NCI-H2029 treated with DMSO at 0.1 percent for 48 hours (cell line): ENCODE results near the gene IRAK3.
A peak's percentile ranks its signal among the peaks of the same experiment; 100 is the strongest.
"Not testable (repeated sequence)": the region's sequence is repeated elsewhere in the genome, so short reads cannot be mapped to it uniquely, and the experiment has no call there.

Experiments
- DNase-seq: peaks from one replicate; lab custom pipeline; 2025; lab: John Stamatoyannopoulos, UW

Gene IRAK3

DNA sequence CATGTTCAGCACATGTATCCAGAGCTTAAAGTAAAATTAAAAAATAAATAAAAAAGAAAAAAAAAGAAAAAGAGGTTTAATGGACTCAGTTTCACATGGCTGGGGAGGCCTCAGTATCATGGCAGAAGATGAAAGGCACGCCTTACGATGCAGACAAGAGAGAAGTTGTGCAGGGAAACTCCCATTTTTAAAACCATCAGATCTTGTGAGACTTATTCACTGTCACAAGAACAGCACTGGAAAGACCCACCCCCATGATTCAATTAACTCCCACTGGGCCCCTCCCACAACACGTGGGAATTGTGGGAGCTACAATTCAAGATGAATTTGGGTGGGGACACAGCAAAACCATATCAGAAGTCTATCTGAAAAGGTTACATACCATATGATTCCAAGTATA, 24.0 kb downstream of the IRAK3 start:
- not testable (repeated sequence) for DNase-seq

DNA sequence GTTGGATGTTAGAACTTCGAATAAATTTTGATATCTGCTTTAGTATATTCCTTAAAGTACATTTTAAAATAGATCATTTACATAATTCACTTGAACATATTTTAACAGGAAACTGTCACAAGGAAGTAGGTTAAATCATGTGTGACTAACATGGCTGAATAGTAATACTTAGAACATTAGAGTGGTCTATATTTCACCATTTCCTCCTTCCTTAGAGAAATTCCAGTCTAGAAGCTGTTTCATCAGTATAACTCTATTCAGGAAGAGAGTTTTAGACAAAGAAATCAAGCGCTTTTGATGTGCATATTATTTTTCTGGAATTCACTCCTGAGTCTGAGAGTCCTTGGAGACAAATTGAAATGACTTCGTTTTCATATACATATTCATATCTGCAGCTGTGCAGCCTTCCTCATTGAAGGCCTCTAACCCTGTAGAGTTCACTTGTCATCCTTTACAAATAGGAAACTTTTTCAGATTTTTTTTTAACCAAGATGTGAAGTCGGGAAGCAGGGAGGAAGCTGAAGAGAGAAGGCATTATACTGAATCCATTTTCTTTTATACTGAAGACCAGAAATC, 28.4 kb downstream of the IRAK3 start:
- no peak for DNase-seq

DNA sequence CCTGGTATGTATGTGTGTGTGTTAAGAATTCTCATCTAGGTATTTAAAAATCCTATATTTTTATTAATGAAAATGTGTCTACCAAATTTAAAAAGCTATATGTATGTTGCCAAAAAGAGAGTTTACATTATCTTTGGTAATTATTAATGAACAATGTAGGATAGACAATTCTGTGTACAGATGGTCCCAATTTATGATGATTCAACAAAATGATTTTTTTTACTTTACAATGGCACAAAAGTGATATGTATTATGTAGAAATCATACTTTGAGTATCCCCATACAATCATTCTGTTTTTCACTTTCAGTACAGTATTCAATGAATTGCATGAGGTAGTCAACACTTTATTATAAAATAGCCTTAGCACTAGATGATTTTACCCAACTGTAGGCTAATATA, 39.4 kb downstream of the IRAK3 start:
- no peak for DNase-seq

DNA sequence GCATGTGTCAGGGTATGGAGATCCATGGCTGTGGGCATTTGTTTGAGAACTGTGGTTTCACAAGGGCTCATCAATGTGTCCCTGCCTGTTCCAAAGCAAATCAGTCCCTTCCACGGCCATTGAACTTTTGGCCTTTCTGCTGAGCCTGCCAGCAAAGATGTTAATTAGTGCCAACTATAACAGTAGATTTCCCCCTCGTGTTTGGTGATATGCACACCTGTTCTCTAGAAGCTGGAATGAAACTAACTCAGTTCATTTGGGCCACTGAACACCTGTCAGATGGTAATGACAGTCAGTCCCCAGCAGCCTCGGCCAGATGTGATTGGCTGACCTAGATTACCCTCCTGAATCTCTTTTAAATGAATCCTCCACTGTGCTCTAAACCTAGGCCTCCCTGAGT, 43.2 kb downstream of the IRAK3 start:
- peak; percentile 56 for DNase-seq

DNA sequence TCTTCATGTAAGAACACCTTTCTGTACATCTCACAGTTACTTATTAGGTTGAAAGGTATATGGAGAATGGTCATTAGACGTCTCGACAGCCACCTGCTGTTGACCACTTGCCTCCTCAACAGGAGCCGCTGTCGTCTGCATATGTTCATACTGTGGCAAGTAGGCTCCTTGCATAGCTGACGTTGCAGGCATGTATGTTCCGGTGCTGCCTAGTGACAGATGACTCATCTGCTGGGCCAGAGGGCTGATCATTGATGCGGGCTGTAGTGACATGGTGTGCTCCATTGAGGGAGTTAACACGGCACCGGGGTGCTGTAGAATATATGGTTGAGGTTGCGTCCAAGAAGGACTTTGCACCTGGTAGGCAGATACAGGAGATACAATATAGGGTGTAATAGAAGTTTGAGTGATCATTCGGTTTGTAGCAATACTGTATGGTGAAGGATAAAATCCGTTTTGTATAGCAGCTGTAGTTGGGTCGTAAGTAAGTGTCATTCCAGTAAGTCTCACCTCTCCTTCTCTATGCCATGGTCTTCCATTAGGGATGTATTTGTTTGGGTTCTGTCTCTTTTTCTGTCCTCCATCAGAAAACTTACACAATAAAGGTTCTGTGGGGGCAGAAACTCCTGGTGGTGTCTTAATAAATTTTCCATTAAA, 45.2 kb downstream of the IRAK3 start:
- DNase-seq: peak; percentile 27

DNA sequence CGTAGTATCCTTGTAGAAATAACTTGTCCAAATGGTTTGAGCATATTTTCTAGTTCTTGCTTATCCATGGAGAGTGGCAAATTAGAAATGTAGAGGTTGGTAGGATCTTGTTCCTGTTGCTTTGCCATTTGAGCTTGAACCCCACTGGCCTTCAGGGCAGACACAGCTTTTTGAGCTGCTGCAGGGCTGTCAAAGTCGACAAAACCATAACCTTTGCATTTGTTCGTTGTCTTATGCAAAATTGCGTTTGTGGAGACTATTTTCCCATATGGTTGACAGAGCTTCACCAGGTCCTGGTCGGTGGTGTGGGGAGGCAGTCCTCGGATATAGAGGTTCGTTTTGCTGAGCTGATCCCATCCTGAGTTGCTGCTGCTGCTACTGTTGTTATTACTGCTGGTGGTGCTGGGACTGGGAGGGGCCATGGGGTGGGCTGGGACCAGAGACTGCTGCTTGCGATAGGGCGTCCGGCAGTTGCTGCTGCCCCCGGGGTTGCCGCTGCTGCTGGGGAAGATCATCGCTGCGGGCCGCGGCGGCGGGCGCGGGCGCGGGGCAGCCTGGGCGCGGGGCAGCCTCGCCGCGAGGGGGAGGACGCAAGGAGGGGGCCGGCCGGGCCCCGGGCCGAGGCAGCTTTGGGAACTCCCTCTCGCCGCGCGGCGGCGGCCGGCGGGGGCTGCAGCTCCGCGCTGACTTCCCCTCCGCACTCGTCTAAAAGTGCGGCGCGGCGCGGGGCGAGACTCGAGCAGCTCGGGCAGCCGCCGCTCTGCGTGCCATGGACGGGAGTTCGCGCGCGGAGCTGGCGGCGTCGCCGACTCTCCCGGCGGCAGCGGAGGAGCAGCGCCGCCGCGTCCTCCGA, 46.0 kb downstream of the IRAK3 start:
- peak; percentile 3 for DNase-seq

DNA sequence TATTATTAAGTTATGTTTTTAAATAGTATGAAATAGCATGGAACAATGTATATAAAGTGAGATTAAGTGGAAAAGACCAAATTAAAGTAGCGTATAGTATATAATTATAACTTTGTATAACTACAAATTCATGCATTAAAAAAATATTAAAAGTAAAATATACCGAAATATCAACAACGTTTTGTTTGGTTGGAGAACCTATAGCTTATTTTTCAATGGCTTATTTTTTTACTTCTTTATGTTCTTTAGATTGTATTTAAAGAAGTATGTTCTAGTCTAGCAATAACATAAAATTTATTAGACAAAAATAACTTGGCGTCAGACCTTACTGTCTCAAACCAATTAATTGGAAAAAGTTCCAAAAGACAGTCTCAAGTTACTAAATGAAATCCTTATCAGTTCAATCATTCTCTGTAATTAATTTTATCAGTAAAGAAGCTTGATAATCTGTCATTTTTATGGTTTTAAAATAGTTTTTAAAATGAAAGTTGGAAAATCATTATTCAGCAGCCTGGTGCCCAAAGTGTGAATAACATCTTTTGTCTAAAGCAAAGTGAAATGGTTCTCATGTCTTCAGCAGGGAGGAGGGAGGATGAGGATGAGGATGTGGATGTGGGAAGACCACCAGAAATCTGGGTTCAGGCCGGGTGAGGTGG, 46.7 kb downstream of the IRAK3 start:
- no peak for DNase-seq

DNA sequence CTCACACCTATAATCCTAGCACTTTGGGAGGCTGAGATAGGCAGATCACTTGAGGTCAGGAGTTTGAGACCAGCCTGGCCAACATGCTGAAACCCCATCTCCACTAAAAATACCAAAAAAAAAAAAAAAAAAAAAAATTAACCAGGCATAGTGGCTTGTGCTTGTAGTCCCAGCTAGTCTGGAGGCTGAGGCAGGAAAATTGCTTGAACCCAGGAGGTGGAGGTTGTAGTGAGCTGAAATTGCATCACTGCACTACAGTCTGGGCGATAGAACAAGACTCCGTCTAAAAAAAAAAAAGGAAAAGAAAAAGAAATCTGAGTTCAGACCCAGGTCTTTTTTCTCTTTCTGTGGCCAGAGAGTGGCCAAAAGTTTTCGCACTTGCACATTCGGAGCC, 47.3 kb downstream of the IRAK3 start:
- DNase-seq: not testable (repeated sequence)

DNA sequence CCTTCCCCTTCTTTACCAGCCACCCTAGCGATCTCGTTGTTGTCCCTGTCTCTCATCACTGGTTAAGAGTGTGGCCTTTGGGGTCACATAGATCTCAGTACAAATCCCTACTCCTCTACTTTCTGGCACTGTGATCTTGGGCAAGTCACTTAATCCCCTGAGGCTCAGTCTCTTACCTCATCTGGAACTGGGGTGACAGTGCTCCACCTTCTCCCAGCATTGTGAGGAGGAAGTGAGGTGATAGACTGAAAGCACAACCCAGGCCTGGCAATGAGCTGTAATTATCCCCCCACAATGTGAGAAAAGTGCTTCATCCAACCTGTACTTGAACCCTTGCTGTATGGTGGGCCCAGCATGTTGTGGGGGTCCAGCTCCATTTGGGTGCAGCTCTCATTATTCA, 48.0 kb downstream of the IRAK3 start:
- DNase-seq: no peak

DNA sequence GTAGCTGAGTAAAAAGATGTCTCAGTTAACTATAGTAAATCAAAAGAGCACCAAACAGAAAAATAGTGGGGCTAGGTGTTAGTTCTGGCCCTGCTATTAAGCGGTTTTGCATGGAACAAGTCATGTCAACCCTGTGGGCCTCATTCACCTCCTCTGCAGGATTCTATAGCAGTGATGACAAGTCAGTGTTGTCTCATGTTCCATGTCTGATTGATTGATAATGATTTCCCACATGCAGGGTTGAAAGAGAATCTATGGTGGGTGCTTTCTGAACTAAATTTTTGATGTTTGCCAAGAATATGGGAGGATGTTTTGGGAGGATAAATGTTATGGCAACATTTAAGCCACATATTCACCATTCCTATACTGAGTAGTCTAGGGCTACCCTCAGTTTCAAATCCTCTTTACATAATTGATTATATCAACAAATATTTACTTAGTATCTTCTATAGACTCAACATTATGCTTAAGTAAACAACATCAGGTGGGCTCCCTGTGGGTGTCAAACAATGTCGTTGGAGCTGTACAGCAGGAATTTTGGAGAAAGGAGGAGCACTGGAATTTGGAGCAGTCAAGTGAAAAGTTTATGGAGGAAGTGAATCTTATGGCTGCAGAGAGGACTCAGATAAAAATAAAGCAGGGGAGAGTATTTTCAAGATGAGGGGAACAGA, 48.6 kb downstream of the IRAK3 start:
- no peak for DNase-seq

DNA sequence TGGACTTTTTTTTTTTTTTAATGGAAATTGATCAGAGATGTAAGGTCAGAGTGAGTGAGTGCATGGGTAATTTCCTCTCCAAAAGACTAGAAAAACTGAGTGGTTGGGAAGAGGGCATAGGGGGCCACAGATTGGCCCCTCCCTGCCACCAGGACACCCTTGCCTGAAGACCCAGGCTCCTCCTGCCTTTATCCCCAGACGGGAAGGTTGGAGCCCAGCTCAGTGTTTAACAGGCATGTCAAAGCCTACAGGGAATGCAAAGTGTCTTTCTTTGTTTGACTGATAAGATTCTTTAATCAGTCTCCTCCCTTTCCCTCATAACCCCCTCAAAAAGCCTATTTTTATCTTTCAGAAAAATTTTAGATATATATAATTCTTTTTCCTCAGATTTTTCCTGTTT, 50.3 kb downstream of the IRAK3 start:
- DNase-seq: no peak

DNA sequence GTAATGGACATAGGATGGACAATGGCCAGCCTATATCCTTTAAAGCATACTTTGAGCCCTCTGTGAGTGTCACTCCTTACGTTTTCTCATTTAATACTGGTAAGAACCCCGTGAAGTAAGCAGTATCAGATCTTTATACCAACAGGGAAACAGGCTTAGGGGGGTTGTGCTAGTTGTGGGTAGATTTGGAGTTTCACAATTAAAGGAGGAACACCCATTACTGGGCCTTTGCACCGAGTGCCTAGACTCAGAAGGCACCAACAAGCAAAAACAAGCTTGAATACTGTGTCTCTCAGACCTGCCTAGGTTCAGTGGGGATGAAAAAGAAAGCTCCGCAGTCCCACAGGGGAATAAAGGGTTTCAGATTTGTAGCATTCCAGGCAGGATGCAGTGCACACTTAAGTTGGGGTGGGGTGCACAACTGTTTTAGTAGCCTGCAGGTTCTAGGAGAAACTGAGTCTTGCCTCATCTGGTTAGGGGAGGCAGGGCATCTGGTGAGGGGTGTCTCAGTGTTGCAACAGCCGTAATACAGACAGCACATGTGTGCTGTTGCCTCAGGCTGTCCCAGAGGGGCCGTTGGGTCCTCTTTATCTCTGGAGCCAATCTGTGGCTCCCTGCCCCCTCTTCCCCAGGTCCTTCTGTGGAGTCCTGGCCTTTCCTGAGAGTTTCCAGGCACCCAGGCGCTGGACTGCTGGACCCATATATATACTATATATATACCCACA, 51.2 kb downstream of the IRAK3 start:
- no peak for DNase-seq

DNA sequence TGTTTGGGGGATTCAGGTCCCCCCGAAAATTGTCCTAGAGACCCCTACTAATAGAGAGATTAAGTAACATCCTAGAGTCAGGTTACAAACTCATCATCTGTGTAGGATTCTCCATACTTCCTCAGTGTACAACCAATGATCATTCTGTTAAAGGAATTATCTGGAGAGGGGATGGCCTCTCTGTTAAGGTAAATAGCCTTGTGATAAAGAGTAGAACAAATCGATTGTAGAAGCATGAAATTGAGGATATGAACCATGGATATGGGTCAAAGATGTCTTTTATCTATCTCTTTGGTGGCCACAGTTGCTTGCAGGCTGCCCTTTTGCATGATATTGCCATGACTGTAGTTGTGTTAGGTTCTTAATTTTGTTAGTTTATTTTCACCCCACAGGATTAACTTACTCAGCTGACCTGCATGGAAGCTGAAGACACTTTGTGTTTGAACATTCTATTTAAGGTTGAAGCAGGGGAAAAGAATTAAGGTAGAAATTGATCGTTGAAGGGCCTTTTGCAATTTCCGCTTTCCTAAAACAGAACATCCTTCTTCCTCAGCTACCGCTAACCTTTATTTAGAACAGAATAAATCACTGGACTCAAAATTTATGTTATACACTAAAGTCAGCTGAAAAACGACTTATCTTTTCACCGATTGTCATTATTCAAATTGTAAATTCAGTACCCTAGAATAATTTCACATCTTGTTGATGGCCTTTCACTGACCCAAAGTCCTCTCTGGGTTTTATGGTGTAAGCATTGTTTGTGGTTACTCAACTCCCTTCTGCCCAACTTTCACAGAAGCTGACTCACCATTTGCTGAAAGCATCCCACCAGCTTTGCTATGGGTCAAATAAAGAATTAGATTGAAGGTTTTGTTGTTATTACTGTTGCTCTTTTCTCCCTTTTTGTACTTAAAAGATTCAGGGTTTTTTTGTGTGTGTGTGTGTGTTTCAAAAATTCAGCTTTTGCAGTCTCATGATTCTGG, 52.3 kb downstream of the IRAK3 start:
- DNase-seq: no peak

DNA sequence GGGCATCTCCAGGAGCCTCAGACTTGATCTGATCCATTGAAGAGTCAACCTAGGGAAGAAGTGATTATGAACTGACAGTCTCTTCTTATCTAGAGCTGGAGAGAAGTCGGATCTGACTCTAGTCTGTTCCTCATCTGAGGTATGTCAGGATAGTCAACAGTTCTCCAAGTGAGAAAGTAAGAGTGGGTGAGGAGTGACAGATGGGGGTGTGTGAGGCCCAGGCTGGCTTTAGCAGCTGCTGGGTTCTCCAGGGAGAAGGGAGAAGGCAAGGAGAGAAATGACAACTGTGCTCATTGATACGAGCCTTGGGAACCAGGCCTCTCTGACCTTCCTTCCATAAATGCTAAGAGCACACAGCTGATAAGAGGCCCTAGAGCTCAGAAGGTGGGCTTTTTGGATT, 53.3 kb downstream of the IRAK3 start:
- DNase-seq: no peak

DNA sequence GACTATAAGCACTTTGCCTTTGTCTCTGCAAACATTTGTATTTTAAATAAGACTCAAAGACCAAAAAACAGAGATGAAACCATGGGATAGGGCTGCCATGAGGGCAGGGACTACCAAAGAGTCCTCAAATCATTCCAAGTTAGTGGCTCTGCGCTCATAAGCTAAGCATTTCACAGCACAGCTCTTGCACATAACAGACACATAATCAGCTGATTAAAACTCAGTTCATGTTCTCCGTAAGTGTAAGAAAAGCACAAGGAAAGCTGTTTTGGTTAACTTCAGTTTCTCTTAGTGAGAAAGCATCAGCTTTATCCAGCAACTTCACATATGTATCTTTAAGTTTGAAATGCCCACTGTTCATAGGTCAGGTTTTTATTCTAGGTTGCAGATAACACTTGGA, 54.9 kb downstream of the IRAK3 start:
- no peak for DNase-seq

DNA sequence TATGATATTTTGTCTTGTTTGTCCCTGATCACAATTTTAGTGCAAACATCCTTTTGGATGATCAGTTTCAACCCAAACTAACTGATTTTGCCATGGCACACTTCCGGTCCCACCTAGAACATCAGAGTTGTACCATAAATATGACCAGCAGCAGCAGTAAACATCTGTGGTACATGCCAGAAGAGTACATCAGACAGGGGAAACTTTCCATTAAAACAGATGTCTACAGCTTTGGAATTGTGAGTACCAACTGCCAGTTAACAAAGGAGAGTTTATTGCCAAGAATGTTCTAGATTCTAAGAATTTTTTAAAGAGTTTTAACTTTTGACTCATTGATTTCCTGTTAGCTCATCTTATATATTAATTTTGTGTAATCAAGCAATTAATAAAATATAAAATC, 55.4 kb downstream of the IRAK3 start:
- no peak for DNase-seq

DNA sequence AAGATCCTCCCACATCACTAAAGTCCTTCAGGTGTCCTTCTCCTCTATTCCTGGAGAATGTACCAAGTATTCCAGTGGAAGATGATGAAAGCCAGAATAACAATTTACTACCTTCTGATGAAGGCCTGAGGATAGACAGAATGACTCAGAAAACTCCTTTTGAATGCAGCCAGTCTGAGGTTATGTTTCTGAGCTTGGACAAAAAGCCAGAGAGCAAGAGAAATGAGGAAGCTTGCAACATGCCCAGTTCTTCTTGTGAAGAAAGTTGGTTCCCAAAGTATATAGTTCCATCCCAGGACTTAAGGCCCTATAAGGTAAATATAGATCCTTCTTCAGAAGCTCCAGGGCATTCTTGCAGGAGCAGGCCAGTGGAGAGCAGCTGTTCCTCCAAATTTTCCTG, 58.7 kb downstream of the IRAK3 start:
- DNase-seq: no peak

DNA sequence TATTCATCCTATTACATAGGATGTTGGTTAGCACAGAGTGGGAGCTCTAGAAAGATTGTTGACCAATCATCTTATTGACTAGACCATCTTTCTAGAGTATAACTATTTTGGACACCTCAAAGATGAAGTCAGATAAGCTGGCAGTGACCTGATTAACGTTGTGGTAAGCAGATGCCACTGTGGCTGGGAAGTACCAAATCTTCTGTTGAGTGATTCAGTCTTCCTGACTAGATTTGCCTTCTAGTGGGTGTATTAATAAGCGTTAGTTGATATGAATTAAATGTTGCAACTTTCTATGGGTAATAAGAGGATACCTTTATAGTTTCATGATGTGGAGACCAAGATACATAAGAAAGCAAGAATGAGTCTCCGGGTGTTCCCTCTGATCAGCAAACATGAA, 62.0 kb downstream of the IRAK3 start:
- DNase-seq: no peak

DNA sequence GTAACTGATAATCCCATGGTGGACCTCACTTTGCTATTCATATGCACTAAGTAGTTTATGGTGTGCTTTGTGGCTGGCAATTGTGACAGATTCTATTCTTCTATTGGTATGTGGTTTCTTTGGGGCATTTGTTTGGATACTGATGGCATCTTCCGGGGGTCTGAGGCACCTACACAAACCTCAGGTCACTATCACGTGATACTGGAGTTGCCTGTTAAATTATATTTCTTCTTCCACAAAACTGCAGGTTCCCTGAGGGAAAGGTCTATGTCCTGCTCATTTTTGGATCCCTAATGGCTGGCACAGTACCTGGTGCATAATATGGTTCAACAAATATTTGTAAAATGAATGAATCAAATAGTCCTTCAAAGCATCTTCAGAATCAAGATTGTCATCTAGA, 63.8 kb downstream of the IRAK3 start:
- no peak for DNase-seq

DNA sequence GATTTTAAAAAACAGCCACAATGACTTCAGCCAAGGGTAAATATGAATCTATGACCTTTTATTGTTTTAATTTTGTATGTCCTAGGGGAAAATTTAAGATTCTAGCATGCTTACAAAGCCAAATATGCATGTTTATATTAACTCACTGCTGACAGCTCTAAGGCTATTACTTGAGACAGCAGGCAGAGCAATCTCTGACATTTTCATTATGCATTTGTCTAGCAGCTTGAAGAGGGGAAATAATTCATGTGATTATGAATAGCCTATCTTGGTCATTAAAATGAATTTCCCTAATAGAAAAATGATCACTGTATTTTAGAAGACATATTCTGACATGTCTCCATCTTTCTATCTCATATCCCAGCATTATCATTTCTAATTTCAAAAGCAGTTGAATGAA, 66.7 kb downstream of the IRAK3 start:
- no peak for DNase-seq
